GM12801 (cell line): ENCODE results near the gene PTPRCAP.

Experiments used
- TF ChIP-seq, protein P1 (sequence below): IDR thresholded peaks from one replicate; pipeline ENCODE4 v1.5.1; 2011; ENCODE audit warnings: control low read depth; ENCODE audit not compliant: insufficient read length; ENCODE audit errors: extremely low read depth

PTPRCAP gene

DNA sequence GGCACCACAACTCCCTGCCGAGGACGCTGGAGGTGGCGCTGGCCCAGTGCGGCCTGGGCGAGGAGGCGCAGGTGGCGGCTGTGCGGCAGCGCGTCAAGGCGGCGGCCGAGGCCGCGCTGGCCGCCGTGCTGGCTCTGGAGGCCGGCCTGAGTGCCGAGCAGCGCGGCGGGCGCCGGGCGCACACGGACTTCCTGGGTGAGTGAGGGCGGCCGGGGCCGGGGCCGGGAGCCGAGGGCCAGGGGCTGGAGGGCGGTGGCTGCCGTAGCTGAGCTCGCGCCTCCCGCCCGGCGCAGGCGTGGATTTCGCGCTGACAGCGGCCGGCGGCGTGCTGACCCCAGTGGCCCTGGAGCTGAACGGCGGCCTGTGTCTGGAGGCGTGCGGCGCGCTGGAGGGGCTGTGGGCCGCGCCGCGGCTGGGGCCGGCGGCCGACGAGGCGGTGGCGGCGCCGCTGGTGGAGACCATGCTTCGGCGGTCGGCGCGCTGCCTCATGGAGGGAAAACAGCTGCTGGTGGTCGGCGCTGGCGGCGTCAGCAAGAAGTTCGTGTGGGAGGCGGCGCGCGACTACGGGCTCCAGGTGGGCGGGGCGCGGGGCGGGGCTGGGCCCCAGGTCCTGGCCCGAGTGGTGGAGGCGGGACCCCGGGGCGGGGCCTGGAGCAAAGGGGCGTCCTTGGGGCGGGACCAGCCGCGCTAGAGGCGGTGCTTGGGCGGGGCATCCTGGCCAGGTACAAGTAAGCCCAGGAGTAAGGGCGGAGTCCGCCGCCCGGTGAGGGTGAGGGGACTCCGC, 16.6 kb downstream of the PTPRCAP start:
- TF ChIP-seq, protein P1, sequence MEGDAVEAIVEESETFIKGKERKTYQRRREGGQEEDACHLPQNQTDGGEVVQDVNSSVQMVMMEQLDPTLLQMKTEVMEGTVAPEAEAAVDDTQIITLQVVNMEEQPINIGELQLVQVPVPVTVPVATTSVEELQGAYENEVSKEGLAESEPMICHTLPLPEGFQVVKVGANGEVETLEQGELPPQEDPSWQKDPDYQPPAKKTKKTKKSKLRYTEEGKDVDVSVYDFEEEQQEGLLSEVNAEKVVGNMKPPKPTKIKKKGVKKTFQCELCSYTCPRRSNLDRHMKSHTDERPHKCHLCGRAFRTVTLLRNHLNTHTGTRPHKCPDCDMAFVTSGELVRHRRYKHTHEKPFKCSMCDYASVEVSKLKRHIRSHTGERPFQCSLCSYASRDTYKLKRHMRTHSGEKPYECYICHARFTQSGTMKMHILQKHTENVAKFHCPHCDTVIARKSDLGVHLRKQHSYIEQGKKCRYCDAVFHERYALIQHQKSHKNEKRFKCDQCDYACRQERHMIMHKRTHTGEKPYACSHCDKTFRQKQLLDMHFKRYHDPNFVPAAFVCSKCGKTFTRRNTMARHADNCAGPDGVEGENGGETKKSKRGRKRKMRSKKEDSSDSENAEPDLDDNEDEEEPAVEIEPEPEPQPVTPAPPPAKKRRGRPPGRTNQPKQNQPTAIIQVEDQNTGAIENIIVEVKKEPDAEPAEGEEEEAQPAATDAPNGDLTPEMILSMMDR: no peak

DNA sequence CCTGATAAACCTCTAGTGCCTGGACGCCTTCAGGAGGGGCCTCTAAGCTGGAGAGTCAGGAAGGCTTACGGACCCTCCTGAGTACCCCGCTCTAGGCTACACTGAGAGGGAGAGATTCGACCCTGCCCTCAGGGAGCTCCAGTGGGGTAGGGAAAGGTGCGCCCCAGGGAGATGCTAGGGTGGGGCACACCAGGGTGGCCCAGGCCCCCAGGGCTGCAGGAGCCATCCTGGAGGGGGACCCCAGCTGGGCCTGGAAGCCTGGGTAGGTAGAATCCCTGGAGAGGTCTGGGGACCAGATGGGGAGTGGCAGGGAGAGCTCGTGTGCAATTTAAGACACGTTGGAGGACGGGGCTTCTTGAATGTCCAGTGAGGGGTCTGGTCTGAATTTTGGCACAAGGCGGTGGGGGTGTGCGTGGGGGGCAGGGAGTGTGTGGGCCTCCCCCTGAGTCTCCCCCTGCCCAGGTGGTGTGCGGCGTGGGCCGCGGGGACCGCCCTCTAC, 17.3 kb downstream of the PTPRCAP start:
- TF ChIP-seq, protein P1: no peak

DNA sequence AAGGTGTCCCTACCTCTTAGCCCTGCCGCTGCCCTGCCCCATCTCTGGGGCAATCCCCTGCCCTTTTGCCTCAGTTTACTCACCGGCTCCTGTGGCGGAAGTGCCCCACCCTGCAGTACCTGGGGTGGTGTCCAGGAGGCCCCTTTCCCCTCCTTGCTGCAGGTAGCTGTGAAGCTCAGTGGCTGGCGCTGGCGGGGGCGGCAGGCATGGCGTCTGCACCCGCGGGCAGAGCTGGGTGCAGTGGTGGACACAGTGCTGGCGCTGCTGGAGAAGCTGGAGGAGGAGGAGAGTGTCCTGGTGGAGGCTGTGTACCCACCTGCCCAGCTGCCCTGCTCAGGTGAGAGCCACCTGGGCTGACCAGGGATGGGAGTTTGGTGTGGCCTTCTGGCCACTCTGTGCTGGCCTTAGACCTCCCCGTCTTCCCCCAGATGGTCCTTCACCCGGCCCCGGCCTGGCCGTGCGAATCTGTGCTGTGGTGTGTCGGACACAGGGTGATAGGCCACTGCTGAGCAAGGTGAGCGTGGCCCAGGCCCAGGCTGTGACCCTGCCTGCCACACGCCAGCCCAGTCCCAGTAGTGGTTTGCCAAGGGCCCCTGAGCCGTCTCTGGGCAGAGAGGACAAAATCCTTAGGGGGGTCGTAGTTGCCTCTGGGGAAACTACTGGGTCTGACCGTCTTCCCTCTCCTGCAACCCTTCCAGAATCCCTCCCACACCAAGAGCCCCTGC, 18.0 kb downstream of the PTPRCAP start:
- TF ChIP-seq, protein P1: no peak

DNA sequence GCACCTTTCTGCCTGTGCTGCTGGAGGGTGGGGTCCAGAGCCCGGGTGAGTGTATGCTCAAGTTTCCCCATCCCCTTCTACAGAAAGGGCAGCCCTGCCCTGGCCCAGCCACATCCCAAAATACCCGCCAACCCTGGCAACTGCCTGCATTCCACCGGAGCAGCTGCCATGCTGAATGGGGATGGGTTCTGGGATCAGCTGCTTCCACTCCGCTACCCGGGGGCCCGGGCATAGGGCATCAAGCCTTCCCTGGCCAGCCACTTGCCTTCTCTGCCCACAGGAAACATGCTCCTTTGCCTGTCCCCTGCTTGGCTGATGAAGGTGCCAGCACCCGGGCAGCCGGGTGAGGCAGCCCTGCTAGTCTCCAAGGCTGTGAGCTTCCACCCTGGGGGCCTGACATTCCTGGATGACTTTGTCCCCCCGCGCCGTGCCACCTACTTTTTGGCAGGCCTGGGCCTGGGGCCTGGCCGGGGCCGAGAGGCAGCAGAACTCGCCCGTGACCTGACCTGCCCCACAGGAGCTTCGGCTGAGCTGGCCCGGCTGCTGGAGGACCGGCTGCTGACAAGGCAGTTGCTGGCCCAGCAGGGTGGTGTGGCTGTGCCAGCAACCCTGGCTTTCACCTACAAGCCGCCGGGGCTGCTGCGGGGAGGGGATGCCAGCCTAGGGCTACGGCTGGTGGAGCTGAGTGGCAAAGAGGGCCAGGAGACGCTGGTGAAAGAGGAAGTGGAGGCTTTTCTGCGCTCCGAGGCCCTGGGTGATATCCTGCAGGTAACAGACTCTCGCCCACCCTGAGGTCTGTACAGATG, 18.8 kb downstream of the PTPRCAP start:
- TF ChIP-seq, protein P1: no peak

DNA sequence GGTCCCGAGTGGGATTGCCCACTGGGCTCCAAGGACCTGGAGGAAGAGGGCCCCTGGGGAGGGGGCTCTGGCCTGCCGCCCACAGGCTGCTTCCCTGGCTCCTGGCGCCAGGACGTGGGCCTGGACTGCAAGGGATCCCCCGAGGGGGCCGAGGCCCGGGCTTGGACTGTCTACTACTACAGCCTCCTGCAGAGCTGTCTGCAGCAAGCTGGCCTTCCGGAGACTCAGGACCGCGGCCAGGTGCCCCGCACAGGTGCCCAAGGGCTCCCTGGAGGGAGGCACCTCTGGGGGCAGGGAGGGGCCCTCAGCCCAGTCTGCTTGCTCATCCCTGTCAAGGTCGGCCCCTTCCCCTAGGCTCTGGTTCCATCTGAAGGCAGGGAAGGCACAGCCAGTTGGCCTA, 20.1 kb downstream of the PTPRCAP start:
- TF ChIP-seq, protein P1: no peak

DNA sequence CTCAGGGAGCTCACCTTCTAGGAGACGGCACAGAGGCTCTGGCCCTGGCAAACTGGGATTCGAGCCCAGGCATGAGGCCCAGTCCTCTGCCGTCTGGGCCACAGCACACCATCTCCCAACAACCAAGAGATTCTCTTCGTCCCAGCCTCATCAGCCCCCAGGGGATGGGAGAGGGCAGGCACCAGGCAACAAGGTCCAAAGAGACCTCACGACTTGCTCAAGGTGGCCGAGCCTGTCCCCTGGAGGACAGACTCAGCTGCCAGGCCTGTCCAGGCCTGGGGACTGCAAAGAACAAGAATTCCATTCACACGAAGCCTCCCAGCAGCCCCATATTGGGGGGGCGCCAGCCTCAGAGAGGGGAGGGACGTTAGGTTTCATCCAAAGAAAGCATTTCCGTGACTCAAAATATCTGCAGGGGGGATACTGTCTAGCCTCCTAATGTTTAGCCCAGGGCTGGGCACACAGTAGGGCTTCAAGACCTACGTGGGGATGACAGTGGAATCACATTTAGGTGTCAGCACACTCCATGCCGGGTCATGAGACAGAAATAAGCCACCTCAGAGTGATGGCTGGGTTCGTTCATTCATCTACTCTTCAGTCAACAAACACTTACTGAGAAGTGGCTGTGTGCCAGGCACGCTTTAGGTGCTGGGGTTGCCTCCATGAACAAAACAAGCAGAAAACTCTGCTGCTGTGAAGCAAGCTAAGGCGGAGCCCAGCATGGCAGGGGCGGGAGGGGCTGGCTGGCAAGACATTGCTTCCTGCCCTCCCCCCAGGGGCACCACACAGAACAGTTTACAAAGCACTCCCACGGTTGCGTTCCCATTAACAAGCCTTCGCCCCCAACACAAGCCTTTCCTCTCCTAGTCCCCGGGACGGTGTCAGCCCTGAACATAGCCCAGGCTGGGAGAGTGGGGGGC, 20.8 kb downstream of the PTPRCAP start:
- TF ChIP-seq, protein P1: no peak
